ENCODE data around the gene UBE2I. TPM values are rescaled to one million over a fixed set of nuclear protein-coding genes. Genes with fewer than 3 reads are reported as not detected.
A peak's percentile ranks its signal among the peaks of the same experiment; 100 is the strongest.

Gene UBE2I
- polyA plus RNA-seq, 2 of the 4 experiments (the other 2 are of a cell fraction), result 170 to 208 TPM

DNA sequence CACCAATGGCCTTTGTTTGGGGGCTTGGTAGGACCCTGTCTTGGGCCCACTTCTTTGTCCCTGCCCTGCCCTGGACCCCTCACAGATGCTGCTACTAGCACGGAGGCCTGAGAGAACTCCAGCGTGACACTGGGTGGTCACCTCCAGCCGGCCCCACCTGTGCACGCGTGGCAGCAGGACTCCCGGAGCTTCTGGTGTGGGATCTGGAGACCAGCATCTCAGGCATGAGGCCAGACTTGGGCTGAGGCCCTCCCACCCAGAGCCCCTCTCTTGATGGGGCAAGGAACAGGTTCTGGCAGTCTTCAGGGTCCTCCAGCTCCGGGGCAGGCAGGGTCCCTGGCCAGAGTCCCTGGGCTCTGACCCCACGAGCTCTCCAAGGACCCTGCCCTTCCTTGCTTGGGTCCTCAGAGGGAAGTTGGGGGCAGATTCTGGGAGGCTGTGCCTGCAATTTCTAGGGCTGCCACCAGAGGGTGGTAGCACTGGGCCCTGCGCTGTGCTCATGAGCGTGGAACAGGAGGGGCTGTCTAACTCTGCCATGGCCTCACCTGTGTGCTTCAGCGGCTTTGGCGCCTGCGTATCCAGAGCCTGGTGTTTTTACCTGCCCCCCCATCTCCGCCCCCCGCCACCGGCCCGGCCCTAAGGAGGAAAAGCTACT lies 21.0 kb downstream of the UBE2I start:
- TF ChIP-seq, protein P1, sequence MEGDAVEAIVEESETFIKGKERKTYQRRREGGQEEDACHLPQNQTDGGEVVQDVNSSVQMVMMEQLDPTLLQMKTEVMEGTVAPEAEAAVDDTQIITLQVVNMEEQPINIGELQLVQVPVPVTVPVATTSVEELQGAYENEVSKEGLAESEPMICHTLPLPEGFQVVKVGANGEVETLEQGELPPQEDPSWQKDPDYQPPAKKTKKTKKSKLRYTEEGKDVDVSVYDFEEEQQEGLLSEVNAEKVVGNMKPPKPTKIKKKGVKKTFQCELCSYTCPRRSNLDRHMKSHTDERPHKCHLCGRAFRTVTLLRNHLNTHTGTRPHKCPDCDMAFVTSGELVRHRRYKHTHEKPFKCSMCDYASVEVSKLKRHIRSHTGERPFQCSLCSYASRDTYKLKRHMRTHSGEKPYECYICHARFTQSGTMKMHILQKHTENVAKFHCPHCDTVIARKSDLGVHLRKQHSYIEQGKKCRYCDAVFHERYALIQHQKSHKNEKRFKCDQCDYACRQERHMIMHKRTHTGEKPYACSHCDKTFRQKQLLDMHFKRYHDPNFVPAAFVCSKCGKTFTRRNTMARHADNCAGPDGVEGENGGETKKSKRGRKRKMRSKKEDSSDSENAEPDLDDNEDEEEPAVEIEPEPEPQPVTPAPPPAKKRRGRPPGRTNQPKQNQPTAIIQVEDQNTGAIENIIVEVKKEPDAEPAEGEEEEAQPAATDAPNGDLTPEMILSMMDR (IDR thresholded peaks at IDR 0.05), result peak; percentile 30; the same call in 2 of the 3 replicates
- TF ChIP-seq HEYL (CRISPR knock-in tag; IDR thresholded peaks at IDR 0.05) (no peak), RNF2 (IDR thresholded peaks at IDR 0.05; ENCODE audit: borderline replicate concordance, low read depth) (no peak), EHF (CRISPR knock-in tag; IDR thresholded peaks at IDR 0.05) (no peak), ESRRA (IDR thresholded peaks at IDR 0.05; ENCODE audit: borderline replicate concordance, low read length) (no peak), CBX8 (IDR thresholded peaks at IDR 0.05) (no peak)
- 61% methylated on average over 9 of the region's 17 CpGs for WGBS (ENCODE audit: missing lambda C conversion rate)
- peaks cover 29% of the 10 kb centered on the region for H3K4me1 ChIP-seq
- ATAC-seq (peak in 1 of 2 experiments; percentile 42; a peak in 3 of 6 replicates), FAIRE-seq (no peak), DNase-seq (ENCODE audit: low read depth in 1 of 2, low spot score in 1 of 2) (peak in 1 of 2 experiments; percentile 42)
- no peak overlapping the region for H3K4me2 ChIP-seq
- POLR2A ChIA-PET, result interaction anchor here (0.6 kb wide), 1 partner anchor 662 kb away, joined by 6 read pairs; no protein-coding TSS in a partner anchor
- no peak overlapping the region for H3K27ac ChIP-seq
- H3K4me3 ChIP-seq, result no peak overlapping the region
- CTCF ChIA-PET, result interaction anchor here (0.8 to 3.8 kb wide), 9 partner anchors 8 to 50 kb away, joined by 3 to 16 read pairs (median 3); no protein-coding TSS in a partner anchor
- H3K9me3 ChIP-seq, result no peaks in the 10 kb centered on the region

DNA sequence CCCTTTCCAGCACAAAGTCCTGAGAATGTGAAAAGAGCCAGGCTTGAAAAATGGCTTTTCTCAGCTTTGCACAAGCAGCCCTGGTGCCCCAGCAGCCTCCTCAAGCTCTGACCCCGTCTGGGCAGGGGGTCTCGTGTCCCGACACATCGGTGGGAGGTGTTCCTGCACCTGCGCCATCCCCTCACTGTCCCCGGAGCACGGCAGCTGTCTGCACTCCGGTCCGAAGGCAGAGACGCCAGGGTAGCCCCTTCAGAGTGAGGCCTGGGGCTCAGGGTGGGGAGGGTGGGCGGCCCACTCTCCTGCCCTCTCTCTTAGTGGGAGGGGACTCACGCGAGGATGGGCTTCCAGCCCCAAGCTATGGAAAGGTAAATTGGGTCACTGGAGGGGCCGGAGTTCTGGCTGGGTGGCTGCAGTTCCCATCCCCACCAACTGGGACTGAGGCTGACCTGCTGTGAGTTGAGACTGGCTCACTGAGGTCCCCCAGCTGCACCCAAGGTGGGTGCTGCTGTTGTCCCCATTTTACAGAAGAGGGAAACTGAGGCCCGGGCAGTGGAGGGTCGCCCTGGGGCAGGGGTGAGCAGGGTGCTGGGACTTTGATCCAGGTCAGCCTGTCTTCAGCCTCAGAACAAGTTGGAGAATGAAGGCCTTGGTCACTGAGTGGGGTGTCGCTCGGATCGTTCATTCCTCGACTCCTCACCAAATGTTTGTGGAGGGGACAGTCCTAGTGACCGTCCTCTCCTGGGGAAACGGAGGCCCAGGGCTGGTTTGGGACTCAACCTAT lies 21.7 kb downstream of the UBE2I start:
- CTCF ChIA-PET, result interaction anchor here (1.1 to 3.8 kb wide), 4 partner anchors 11 to 31 kb away, joined by 3 to 16 read pairs (median 4); no protein-coding TSS in a partner anchor
- H3K9me3 ChIP-seq, result no peaks in the 10 kb centered on the region
- peak overlapping the region; percentile 72 for H3K4me2 ChIP-seq
- ATAC-seq, result no peak; a peak in 1 of 6 replicates
- no peak for TF ChIP-seq HOXB13 (CRISPR knock-in tag; IDR thresholded peaks at IDR 0.05; ENCODE audit: low read depth)
- TF ChIP-seq ZC3H11A (IDR thresholded peaks at IDR 0.05), result no peak
- TF ChIP-seq, protein P2, sequence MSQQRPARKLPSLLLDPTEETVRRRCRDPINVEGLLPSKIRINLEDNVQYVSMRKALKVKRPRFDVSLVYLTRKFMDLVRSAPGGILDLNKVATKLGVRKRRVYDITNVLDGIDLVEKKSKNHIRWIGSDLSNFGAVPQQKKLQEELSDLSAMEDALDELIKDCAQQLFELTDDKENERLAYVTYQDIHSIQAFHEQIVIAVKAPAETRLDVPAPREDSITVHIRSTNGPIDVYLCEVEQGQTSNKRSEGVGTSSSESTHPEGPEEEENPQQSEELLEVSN (IDR thresholded peaks at IDR 0.05; ENCODE audit: borderline replicate concordance, low read depth), result no peak
- no peak for TF ChIP-seq NPAS2 (CRISPR knock-in tag; IDR thresholded peaks at IDR 0.05; ENCODE audit: borderline replicate concordance)
- no peak for TF ChIP-seq MAZ (IDR thresholded peaks at IDR 0.05; ENCODE audit: borderline replicate concordance, low read depth, low read length)
- no peak for TF ChIP-seq KDM1A (IDR thresholded peaks at IDR 0.05; ENCODE audit: low read depth)
- TF ChIP-seq EHMT2 (IDR thresholded peaks at IDR 0.05; ENCODE audit: low read depth), result no peak
- no peak for TF ChIP-seq CHD4 (IDR thresholded peaks at IDR 0.05; ENCODE audit: borderline replicate concordance)
- TF ChIP-seq ZSCAN20 (CRISPR knock-in tag; IDR thresholded peaks at IDR 0.05), result no peak
- no peak for TF ChIP-seq MYC (IDR thresholded peaks at IDR 0.05; ENCODE audit: borderline replicate concordance, low read length)
- no peak for FAIRE-seq
- H3K27ac ChIP-seq, result peak overlapping the region; percentile 47 to 74; a peak in 5 of 6 replicates
- POLR2A ChIA-PET, result interaction anchor here (0.6 to 1.3 kb wide), 2 partner anchors 22 to 661 kb away, joined by 6 to 7 read pairs; partner anchors contain the start of gene UBE2I
- H3K4me3 ChIP-seq, result no peak overlapping the region
- 70% methylated on average over 19 of the region's 22 CpGs for whole genome bisulfite sequencing (ENCODE audit: missing lambda C conversion rate)
- H3K4me1 ChIP-seq, result peaks cover 29% of the 10 kb centered on the region
- DNase-seq (ENCODE audit: low read depth in 1 of 2, low spot score in 1 of 2), result no peak
